Esophagus (tissue), 2 donors: ENCODE measurements around the gene DSTN. TPM values are rescaled to one million over a fixed set of nuclear protein-coding genes. Genes with fewer than 3 reads are reported as not detected.

ENCODE experiments used
- H3K27ac ChIP-seq, 2 donors: one replicate each; pipeline ENCODE4 v1.5.1; 2013; ENCODE audit warnings: low read depth in 2 of 2, mild to moderate bottlenecking in 2 of 2, inconsistent platforms in 1 of 2, low read length in 1 of 2, moderate library complexity in 1 of 2
- H3K27me3 ChIP-seq, 2 donors: one replicate each; pipeline ENCODE4 v1.6.1; 2013; ENCODE audit warnings: low read length in 2 of 2, control low read depth in 1 of 2, mild to moderate bottlenecking in 1 of 2; ENCODE audit not compliant: insufficient read depth in 2 of 2, control insufficient read depth in 1 of 2
- H3K36me3 ChIP-seq, 2 donors: one replicate each; pipeline ENCODE4 v1.6.1; 2013; ENCODE audit warnings: low read length in 1 of 2; ENCODE audit not compliant: control insufficient read depth in 2 of 2, insufficient read depth in 2 of 2
- H3K4me1 ChIP-seq, 2 donors: one replicate each; pipeline ENCODE4 v1.6.1; 2013; ENCODE audit warnings: low read length in 1 of 2; ENCODE audit not compliant: control insufficient read depth in 2 of 2, insufficient read depth in 2 of 2
- H3K4me3 ChIP-seq, 2 donors: one replicate each; pipeline ENCODE4 v1.5.1; 2013; ENCODE audit warnings: low read length in 2 of 2, mild to moderate bottlenecking in 2 of 2, low read depth in 1 of 2, moderate library complexity in 1 of 2
- H3K9me3 ChIP-seq, 2 donors: one replicate each; pipeline ENCODE4 v1.6.1; 2013; ENCODE audit warnings: mild to moderate bottlenecking in 2 of 2, low read depth in 1 of 2, low read length in 1 of 2, moderate library complexity in 1 of 2; ENCODE audit not compliant: control insufficient read depth in 2 of 2, insufficient read depth in 1 of 2
- WGBS, 2 donors: extraction: QIAGEN DNeasy Blood & Tissue Kit; methylation state at CpG; one replicate each; pipeline ENCODE4 v1.1.7; 2013; 5-methylcytosine and 5-hydroxymethylcytosine counted together
- polyA plus RNA-seq, 2 donors: library from polyadenylated mRNA; stranded (reverse); fragments of 200-250 nt; gene quantifications; one replicate each; pipeline ENCODE4 v1.2.3, GENCODE V29; 2013
- donor health status: healthy with polysubstance abuse.
- donor health status: Bipolar disorder and iron deficiency.

DSTN gene
- polyA plus RNA-seq, 2 donors = 301 to 455 TPM

DNA sequence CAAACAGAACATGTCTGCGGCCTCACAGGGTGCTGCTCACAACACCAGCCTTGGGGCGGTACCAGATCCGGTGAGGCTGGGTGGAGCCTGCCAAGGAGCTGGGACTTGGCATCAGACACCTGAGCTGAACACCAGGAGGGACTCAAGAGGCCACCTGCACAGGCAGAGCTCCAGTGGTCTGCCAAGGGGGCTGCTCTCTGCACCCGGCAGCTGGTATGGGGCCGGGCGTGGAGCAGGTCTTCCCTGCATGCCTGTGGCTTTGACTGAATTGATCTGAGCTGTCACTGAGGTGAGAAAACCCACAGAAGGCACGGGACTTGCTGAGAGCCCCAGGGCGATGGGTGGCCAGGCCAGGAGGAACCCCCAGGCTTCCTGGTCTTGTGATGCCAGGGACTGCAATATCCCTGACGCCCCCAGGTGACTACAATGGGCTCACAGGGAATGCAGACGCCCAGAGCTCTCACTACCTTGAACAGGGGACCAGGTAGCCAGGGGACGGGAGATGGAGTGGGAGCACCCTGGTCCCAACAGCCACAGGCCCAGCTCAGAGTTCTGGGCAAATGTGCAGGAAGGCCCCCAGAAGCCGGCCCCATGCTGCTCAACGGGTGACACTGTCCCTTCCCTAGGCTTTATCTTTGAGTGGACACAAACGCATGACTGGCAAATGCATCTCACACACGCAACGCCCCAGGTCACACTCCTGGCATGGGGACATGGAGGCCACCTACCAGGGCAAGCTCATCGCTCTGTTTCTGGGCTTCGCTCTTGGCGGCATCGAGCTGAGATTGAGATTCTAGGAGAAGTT, 48.2 kb downstream of the DSTN start:
- Histone ChIP-seq H3K36me3 (peaks cover 24 to 64% of the 10 kb centered on the region in 2 donors), H3K27me3 (no peaks in the 10 kb centered on the region), H3K27ac (no peak overlapping the region), H3K9me3 (no peaks in the 10 kb centered on the region), H3K4me1 (peaks cover 0 to 11% of the 10 kb centered on the region in 2 donors), H3K4me3 (no peak overlapping the region)
- 76 to 77% methylated on average over 20 of the region's 20 CpGs for WGBS, 2 donors

DNA sequence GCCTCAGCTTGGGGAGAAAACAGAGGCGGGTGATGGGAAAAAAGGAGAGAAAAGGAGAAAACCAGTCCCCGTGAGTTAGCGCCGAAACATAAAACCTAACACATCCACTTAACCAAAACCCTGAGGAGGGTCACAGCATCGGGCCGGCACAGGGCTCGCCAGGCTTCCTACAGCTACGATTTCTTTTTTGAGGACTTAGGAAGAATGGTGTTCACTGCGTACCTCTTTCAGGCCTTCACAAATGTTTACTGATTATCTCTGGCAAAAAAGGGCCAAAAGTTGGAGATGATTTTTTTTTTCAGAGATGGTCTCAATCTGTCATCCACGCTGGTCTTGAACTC, 48.8 kb downstream of the DSTN start:
- no peak overlapping the region for H3K4me3 ChIP-seq
- peaks cover 25 to 66% of the 10 kb centered on the region in 2 donors for H3K36me3 ChIP-seq
- WGBS, 2 donors = 92 to 94% methylated on average over 10 of the region's 10 CpGs
- no peak overlapping the region for H3K27ac ChIP-seq
- no peaks in the 10 kb centered on the region for H3K9me3 ChIP-seq
- H3K4me1 ChIP-seq = peaks cover 0 to 11% of the 10 kb centered on the region in 2 donors
- H3K27me3 ChIP-seq = no peaks in the 10 kb centered on the region

DNA sequence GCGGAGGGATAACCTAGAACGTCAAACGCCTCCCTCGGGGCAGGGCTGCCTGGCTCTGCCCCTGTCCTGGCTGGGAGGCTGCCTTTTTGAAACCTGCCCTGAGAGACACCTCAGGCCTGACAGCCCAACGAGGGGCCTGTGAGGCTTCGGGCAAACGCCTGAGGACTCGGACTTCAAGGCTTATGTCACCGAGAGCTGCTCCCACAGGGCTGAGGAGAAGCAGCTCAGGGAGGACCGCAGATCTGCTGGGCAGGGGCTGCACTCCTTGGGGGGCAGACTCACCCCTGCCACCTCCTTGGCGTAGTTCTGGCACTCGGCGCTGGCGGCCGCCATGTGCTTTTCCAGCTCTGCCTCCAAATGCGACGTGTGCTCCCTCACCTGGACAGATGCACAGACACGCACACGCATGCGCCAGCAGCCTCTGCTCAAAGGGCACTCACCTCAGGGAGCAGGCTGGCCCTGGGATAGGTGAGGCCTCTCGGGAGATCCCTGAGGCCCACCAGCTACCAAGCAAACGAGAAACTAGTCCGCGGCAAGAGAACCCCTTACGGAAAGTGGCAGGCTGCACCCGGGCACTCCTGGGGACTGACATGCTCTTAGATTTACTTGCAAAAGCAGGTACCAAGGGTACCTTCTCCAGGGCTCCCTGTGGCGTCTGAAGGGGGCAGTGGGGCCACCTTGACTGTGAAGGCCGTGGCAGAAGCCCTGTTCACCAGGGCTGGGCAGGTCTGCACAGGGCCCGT, 49.6 kb downstream of the DSTN start:
- Histone ChIP-seq H3K36me3 (peaks cover 25 to 73% of the 10 kb centered on the region in 2 donors), H3K9me3 (no peaks in the 10 kb centered on the region), H3K27ac (no peak overlapping the region), H3K4me1 (peaks cover 0 to 8% of the 10 kb centered on the region in 2 donors), H3K27me3 (no peaks in the 10 kb centered on the region), H3K4me3 (no peak overlapping the region)
- WGBS, 2 donors = 76 to 80% methylated on average over 29 of the region's 29 CpGs

DNA sequence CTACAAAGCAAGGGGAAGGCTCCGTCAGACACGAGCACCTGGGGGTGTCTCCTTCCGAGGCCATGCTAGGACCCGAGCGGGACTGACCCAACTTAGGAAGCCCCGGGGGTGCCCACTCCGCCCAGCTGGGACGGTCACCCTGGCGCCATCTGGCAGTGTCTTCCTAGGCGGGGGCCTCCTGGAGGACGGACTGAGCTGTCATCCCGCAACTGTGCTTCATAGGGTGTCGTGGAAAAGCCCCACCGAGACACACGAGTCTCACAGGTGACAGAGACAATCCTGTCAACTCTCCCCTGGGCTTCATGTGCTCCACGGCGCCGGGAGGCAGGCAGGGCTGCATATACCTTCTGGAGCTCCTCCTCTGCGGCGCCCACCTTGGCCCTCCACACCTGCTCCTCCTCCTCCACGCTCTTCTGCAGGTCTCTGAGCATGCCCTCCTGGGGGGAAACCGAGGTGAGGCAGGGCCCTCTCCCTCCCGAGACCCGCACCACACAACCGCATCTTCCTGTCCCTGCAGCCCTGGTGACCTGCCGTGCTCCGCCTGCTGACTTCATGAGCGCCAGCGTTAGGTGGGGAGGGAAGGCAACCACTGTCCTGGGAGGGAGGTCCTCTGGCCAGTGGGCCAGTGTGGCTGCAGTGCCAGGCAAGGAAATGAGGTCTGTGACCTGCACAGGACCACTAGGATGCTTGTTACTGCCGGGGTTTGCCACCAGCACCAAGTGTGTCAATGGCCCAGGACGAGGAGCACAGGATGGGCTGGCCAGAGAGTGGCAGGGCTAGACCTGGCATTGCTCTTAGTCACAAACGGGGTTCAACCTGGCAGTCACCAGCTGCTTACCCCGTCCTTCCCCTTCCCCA, 50.7 kb downstream of the DSTN start:
- WGBS, 2 donors = 85 to 89% methylated on average over 33 of the region's 33 CpGs

DNA sequence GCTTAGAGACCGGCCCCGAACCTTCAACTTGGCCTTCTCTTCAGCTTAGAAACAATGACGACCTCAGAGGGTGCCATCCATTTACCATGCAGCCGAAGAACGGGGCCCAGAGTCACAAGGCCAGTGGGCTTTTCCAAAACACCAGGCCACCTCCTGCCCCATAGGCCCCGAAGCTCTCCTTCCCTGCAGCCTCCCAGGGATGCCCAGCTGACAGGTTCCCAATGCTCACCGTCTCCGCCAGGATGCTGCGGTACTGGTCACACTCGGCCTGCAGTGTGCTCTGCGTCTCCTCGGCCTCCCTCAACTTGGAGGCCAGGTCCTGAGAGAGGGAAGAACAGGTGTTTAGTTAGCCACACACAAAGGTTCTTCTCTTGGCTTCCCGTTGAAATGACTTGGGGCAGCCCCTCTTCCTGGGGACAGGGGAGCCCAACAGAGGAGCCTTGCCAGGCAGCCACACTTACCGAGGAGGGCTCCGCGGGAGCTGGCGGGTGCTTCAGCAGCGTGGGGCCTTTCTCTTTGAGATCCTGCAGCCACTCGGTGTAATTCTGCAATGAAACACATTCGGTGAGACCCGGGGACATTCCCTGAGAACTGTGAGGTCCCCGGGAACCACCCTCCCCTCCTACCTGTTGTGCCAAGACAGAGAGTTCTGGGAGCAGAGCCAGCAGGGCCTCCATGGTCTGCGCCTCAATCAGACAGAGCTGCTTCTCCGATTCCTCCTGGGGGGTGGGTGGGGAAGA, 51.5 kb downstream of the DSTN start:
- H3K9me3 ChIP-seq = no peaks in the 10 kb centered on the region
- no peaks in the 10 kb centered on the region for H3K27me3 ChIP-seq
- WGBS, 2 donors = 79 to 86% methylated on average over 24 of the region's 24 CpGs
- H3K4me1 ChIP-seq = no peaks in the 10 kb centered on the region
- no peak overlapping the region for H3K27ac ChIP-seq
- H3K36me3 ChIP-seq = peaks cover 29 to 72% of the 10 kb centered on the region in 2 donors
- H3K4me3 ChIP-seq = no peak overlapping the region

More for the DNA sequence above, 50.7 kb downstream of the DSTN start:
- no peaks in the 10 kb centered on the region for H3K27me3 ChIP-seq
- H3K9me3 ChIP-seq = no peaks in the 10 kb centered on the region
- no peak overlapping the region for H3K4me3 ChIP-seq
- no peak overlapping the region for H3K27ac ChIP-seq
- H3K36me3 ChIP-seq = peaks cover 30 to 77% of the 10 kb centered on the region in 2 donors
- H3K4me1 ChIP-seq = no peaks in the 10 kb centered on the region

DNA sequence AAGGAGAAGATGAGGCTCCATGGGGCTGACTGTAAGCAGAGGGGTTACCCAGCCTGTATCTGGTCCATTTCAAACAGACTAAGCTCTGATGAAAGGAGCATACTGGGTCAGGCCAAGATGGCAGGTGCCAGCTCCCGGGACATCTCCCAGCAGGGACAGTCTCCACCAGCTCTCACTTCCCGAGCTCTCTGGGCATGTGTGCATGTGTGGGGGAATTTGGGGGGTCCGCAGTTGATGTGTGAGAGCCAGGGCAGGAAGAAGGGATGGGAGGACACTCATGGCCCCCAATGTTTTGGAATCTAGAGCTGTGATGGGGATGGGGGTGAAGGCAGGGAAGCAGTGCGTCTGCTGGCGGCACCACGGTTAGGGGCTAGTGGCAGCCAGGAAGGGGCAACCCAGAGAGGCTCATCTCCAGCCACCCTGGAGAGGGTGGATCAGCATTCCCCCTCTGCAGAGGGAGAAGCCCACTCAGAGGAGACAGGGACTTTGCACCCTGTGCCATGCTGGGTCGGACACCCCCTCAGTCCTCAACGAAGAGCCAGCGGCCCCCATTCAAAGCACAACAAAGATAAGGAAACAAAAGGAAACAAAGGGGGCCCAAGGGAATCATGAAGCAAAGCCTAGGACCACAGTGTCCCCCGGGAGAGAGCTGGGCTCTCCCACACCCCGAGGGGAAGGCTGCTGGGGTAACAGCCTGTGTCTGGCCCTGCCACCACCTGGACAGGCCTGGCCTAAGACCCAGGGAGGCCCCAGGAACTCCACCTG, 52.4 kb downstream of the DSTN start:
- H3K36me3 ChIP-seq = peaks cover 29 to 72% of the 10 kb centered on the region in 2 donors

DNA sequence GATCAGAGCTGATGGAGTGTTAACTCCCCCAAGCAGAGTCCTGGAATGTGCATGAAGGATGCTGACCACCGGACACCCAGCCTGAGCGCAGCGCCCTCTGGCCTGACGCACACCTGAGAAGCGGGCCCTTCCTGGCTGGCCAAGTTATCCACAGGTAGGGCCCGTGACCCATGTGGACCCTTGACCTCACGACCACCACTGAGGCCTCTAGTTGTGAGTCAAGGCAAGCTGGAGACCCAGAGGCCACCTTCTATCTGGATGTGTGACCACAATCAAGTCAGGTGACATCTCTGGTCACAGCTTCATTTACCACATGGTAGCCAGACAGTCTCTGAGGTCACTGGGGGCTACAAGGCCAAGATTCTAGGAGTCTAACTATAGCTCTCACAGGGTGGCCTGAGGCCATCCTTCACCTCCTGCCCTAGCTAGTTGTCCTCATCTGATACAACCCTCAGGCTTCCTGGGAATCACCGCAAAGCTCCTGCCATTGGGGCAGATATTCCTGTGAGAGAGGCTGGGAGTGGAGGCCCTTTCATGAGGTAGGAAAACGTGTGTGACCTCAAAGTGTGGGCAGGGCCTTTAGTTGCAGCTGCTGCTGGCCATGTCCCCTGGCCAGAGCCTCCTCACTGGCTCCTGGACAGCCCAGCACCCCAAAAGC, 53.1 kb downstream of the DSTN start:
- no peak overlapping the region for H3K27ac ChIP-seq
- no peak overlapping the region for H3K4me3 ChIP-seq
- WGBS, 2 donors = 89 to 92% methylated on average over 9 of the region's 9 CpGs
- H3K27me3 ChIP-seq = no peaks in the 10 kb centered on the region
- H3K4me1 ChIP-seq = no peaks in the 10 kb centered on the region
- H3K36me3 ChIP-seq = peaks cover 29 to 71% of the 10 kb centered on the region in 2 donors
- H3K9me3 ChIP-seq = no peaks in the 10 kb centered on the region

More for the DNA sequence above, 52.4 kb downstream of the DSTN start:
- no peak overlapping the region for H3K27ac ChIP-seq
- 86 to 92% methylated on average over 11 of the region's 11 CpGs for WGBS, 2 donors
- H3K4me1 ChIP-seq = no peaks in the 10 kb centered on the region
- H3K27me3 ChIP-seq = no peaks in the 10 kb centered on the region
- no peak overlapping the region for H3K4me3 ChIP-seq
- no peaks in the 10 kb centered on the region for H3K9me3 ChIP-seq

DNA sequence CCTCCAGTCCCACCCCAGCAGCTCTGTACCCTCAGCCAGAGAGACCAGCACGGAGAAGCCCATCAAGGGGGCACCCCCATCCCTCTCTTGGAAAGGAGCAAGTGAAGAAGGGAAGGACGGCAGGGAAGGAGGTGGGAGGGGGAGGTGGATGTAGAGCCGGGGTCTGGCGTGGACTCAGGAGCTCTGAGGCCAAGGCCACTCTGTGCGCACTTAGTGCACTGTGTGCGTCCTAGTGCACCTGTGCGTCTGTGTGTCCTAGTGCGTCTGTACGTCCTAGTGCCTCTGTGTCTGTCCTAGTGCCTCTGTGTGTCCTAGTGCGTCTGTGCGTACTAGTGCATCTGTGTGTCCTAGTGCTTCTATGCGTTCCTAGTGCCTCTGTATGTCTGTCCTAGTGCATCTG, 54.2 kb downstream of the DSTN start:
- whole genome bisulfite sequencing, 2 donors = 87 to 96% methylated on average over 12 of the region's 12 CpGs
- Histone ChIP-seq H3K27me3 (no peaks in the 10 kb centered on the region), H3K4me1 (no peaks in the 10 kb centered on the region)

More for the DNA sequence above, 54.2 kb downstream of the DSTN start:
- Histone ChIP-seq H3K36me3 (peaks cover 25 to 74% of the 10 kb centered on the region in 2 donors), H3K4me3 (no peak overlapping the region), H3K9me3 (no peaks in the 10 kb centered on the region), H3K27ac (no peak overlapping the region)
